HFF-Myc (cell line): Measurements from ENCODE around the gene ADCY10.

Experiments
- DNase-seq: peaks from one replicate; pipeline ENCODE4 v3.0.0-alpha.2; 2011; ENCODE audit warnings: low read depth; ENCODE audit errors: extremely low read depth
- H3K4me3 ChIP-seq: replicated peaks from 2 replicates; pipeline ENCODE4 v1.5.1; 2011; ENCODE audit warnings: low read depth, mild to moderate bottlenecking, control low read depth, low read length
- CTCF ChIP-seq: IDR thresholded peaks from 2 replicates; pipeline ENCODE4 v1.5.1; 2012; ENCODE audit warnings: mild to moderate bottlenecking, low read depth, low read length, control low read depth; ENCODE audit errors: missing control alignments

Gene ADCY10

GRCh38 chr1:167764458-167765330 lies 149.2 kb downstream of the ADCY10 start:
- DNase-seq: no peak
- H3K4me3 ChIP-seq: no peak overlapping the region
- no peak for TF ChIP-seq CTCF

- no peak overlapping the region for H3K4me3 ChIP-seq
- no peak for DNase-seq
- no peak for TF ChIP-seq CTCF
Measured at GRCh38 chr1:167763525-167764220, 150.3 kb downstream of the ADCY10 start.

- no peak overlapping the region for H3K4me3 ChIP-seq
- TF ChIP-seq CTCF: no peak
- DNase-seq: no peak
Measured at GRCh38 chr1:167762061-167762746, 151.7 kb downstream of the ADCY10 start.

- TF ChIP-seq CTCF: no peak
- no peak overlapping the region for H3K4me3 ChIP-seq
- DNase-seq: no peak
Measured at GRCh38 chr1:167761400-167761799, 152.5 kb downstream of the ADCY10 start.
